C4-2B (cell line): ENCODE results near the gene KLHL26.

Source experiments
- CTCF ChIP-seq: fragments of 450-650 bp; conservative IDR thresholded peaks from 2 replicates; pipeline ENCODE4 v1.5.1; 2017; ENCODE audit warnings: mild to moderate bottlenecking
- ZFX ChIP-seq: fragments of 450-650 bp; IDR thresholded peaks from 2 replicates; pipeline ENCODE4 v1.6.1; 2017

- TF ChIP-seq CTCF: no peak
- TF ChIP-seq ZFX: no peak
Measured at GRCh38 chr19:18637673-18638630, 1.1 kb downstream of the KLHL26 start.
